CD14-positive monocyte (primary cell): ENCODE results near the gene SETSIP. TPM values are rescaled to one million over a fixed set of nuclear protein-coding genes. Genes with fewer than 3 reads are reported as not detected.

Experiments used
- DNase-seq, 3 donors: peaks; one replicate each; pipeline ENCODE4 v3.0.0-alpha.2; 2011 to 2022
- H2AFZ ChIP-seq: 2 replicates; pipeline ENCODE4 v1.6.0; 2012; ENCODE audit warnings: mild to moderate bottlenecking, low read depth, low read length, inconsistent platforms; ENCODE audit not compliant: insufficient read depth, poor library complexity, severe bottlenecking
- H3K27ac ChIP-seq, 2 donors: 1 replicate in 1 of 2; 2 replicates in 1 of 2; pipeline ENCODE4 v1.5.1; 2012 to 2013; ENCODE audit warnings: low read length in 2 of 2, control low read depth in 1 of 2, inconsistent platforms in 1 of 2, low read depth in 1 of 2, mild to moderate bottlenecking in 1 of 2
- H3K27me3 ChIP-seq, 2 donors: one replicate each; pipeline versions ENCODE4 v1.6.0 to v1.6.1; 2011 to 2013; ENCODE audit warnings: low read length in 2 of 2; ENCODE audit not compliant: control insufficient read depth in 2 of 2, insufficient read depth in 2 of 2
- H3K36me3 ChIP-seq, 2 donors: replicated peaks in 1 of 2; 1 replicate in 1 of 2; 2 replicates in 1 of 2; pipeline versions ENCODE4 v1.5.1 to v1.6.1; 2012 to 2013; ENCODE audit warnings: low read length in 2 of 2, control low read depth in 1 of 2, inconsistent platforms in 1 of 2, mild to moderate bottlenecking in 1 of 2; ENCODE audit not compliant: insufficient read depth in 2 of 2, control insufficient read depth in 1 of 2
- H3K4me1 ChIP-seq, 2 donors: 1 replicate in 1 of 2; 2 replicates in 1 of 2; pipeline versions ENCODE4 v1.5.1 to v1.6.1; 2012 to 2013; ENCODE audit warnings: low read length in 2 of 2, control low read depth in 1 of 2, inconsistent platforms in 1 of 2, mild to moderate bottlenecking in 1 of 2, moderate library complexity in 1 of 2; ENCODE audit not compliant: insufficient read depth in 2 of 2, control insufficient read depth in 1 of 2
- H3K4me2 ChIP-seq: replicated peaks from 2 replicates; pipeline ENCODE3; 2012; ENCODE audit warnings: low read length, moderate library complexity, mild to moderate bottlenecking; ENCODE audit not compliant: poor library complexity, severe bottlenecking; ENCODE audit errors: extremely low read depth
- H3K4me3 ChIP-seq, 3 experiments: fragments of 200-600 bp in 1 of 3; sonication (generic) in 1 of 3; replicated peaks in 1 of 3; 1 replicate in 2 of 3; 2 replicates in 1 of 3; pipeline ENCODE4 v1.5.1; 2011 to 2013; ENCODE audit warnings: low read length in 3 of 3, mild to moderate bottlenecking in 3 of 3, control low read depth in 2 of 3, low read depth in 2 of 3, inconsistent platforms in 1 of 3, moderate library complexity in 1 of 3
- H3K79me2 ChIP-seq: 2 replicates; pipeline ENCODE4 v1.6.0; 2012; ENCODE audit warnings: mild to moderate bottlenecking, control low read depth, inconsistent platforms, low read length, moderate library complexity; ENCODE audit not compliant: insufficient read depth
- H3K9ac ChIP-seq: 2 replicates; pipeline ENCODE4 v1.6.0; 2017; ENCODE audit warnings: low read length, mild to moderate bottlenecking; ENCODE audit not compliant: insufficient read depth, poor library complexity, severe bottlenecking
- H3K9me3 ChIP-seq, 2 donors: replicated peaks in 1 of 2; 1 replicate in 1 of 2; 2 replicates in 1 of 2; pipeline versions ENCODE4 v1.5.1 to v1.6.1; 2012 to 2013; ENCODE audit warnings: low read length in 2 of 2, control low read depth in 1 of 2; ENCODE audit not compliant: control insufficient read depth in 1 of 2, insufficient read depth in 1 of 2
- H4K20me1 ChIP-seq: 2 replicates; pipeline ENCODE4 v1.6.0; 2012; ENCODE audit warnings: mild to moderate bottlenecking, low read length, control low read depth, moderate library complexity; ENCODE audit not compliant: insufficient read depth
- H3K27ac Mint-ChIP-seq, 7 donors: one replicate each; pipeline ENCODE4 v1.8.0; 2020; ENCODE audit warnings: mild to moderate bottlenecking in 7 of 7, mixed read lengths in 7 of 7, moderate library complexity in 6 of 7, inconsistent platforms in 2 of 7
- H3K27me3 Mint-ChIP-seq, 3 donors: one replicate each; pipeline ENCODE4 v1.8.0; 2021 to 2022; ENCODE audit warnings: low read depth in 3 of 3, mild to moderate bottlenecking in 3 of 3, mixed read lengths in 3 of 3, moderate library complexity in 3 of 3, inconsistent platforms in 1 of 3
- H3K36me3 Mint-ChIP-seq, 2 donors: one replicate each; pipeline ENCODE4 v1.8.0; 2020; ENCODE audit warnings: mixed read lengths in 2 of 2, inconsistent platforms in 1 of 2, mild to moderate bottlenecking in 1 of 2
- H3K4me1 Mint-ChIP-seq: one replicate; pipeline ENCODE4 v1.8.0; 2020; ENCODE audit warnings: mild to moderate bottlenecking, mixed read lengths
- H3K4me3 Mint-ChIP-seq, 2 donors: one replicate each; pipeline ENCODE4 v1.8.0; 2020; ENCODE audit warnings: mild to moderate bottlenecking in 2 of 2, mixed read lengths in 2 of 2, moderate library complexity in 1 of 2
- H3K9me3 Mint-ChIP-seq, 7 donors: one replicate each; pipeline ENCODE4 v1.8.0; 2020 to 2022; ENCODE audit warnings: mixed read lengths in 7 of 7, mild to moderate bottlenecking in 6 of 7, moderate library complexity in 6 of 7, inconsistent platforms in 2 of 7
- WGBS: methylation state at CpG from one replicate; pipeline ENCODE4 v1.1.5; 2013; ENCODE audit warnings: missing lambda C conversion rate; ENCODE audit not compliant: insufficient coverage; 5-methylcytosine and 5-hydroxymethylcytosine counted together
- intact Hi-C, 2 donors: fragments of 100-400 bp; cut with micrococcal nuclease; formaldehyde crosslinking; loops; one replicate each; pipeline versions ENCODE4 v1.15.0 to v1.15.1; 2023
- polyA plus RNA-seq, 3 donors: library from polyadenylated mRNA; depleted of rRNA in 1 of 3; unstranded in 2 of 3; stranded (reverse) in 1 of 3; fragments of 300-500 nt in 2 of 3; fragments of >200 nt in 1 of 3; fragmentation: Illumina TruSeq in 2 of 3; gene quantifications; 1 replicate in 2 of 3; 2 replicates in 1 of 3; pipeline ENCODE4 v1.2.3, GENCODE V29; 2012 to 2021
- TF ChIP-seq, protein P1 (sequence below): fragments of 200-600 bp; IDR thresholded peaks from one replicate; pipeline ENCODE4 v1.8.0; 2022; ENCODE audit warnings: antibody characterized with exemption, mild to moderate bottlenecking

The SETSIP gene
- polyA plus RNA-seq, 3 donors: not detected

DNA sequence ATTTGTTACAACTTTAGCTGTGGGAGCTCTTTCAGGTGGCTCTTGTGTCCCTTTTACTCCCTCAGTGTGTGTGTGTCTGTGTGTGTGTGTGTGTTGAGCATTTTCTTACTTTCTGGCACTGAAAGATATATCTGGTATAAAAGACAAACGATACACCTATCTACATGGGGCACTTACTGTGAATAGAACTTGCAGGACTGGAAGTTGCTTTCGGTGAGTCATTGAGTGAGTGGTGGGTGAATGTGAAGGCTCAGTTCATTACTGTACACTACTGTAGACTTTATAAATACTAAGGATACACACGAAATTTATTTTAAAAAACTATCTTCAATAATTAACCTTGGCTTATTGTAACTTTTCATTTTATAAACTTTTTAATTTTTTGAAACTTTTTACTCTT lies 43.6 kb upstream of the SETSIP start:
- Histone ChIP-seq H3K79me2 (no peaks in the 10 kb centered on the region), H3K4me1 (no peaks in the 10 kb centered on the region), H3K27me3 (no peaks in the 10 kb centered on the region), H3K9ac (no peak overlapping the region), H3K9me3 (no peaks in the 10 kb centered on the region), H2AFZ (no peak overlapping the region), H3K4me2 (no peak overlapping the region), H3K36me3 (no peaks in the 10 kb centered on the region), H3K27ac (no peak overlapping the region), H4K20me1 (no peaks in the 10 kb centered on the region), H3K4me3 (no peak overlapping the region)
- no CpG with 5 or more reads among the region's 3 CpGs for WGBS
- Mint-ChIP-seq H3K4me1 (no peaks in the 10 kb centered on the region), H3K36me3 (no peaks in the 10 kb centered on the region), H3K4me3 (no peak overlapping the region), H3K27ac (no peak overlapping the region), H3K27me3 (no peaks in the 10 kb centered on the region), H3K9me3 (no peaks in the 10 kb centered on the region)
- no peak for DNase-seq
- TF ChIP-seq, protein P1, sequence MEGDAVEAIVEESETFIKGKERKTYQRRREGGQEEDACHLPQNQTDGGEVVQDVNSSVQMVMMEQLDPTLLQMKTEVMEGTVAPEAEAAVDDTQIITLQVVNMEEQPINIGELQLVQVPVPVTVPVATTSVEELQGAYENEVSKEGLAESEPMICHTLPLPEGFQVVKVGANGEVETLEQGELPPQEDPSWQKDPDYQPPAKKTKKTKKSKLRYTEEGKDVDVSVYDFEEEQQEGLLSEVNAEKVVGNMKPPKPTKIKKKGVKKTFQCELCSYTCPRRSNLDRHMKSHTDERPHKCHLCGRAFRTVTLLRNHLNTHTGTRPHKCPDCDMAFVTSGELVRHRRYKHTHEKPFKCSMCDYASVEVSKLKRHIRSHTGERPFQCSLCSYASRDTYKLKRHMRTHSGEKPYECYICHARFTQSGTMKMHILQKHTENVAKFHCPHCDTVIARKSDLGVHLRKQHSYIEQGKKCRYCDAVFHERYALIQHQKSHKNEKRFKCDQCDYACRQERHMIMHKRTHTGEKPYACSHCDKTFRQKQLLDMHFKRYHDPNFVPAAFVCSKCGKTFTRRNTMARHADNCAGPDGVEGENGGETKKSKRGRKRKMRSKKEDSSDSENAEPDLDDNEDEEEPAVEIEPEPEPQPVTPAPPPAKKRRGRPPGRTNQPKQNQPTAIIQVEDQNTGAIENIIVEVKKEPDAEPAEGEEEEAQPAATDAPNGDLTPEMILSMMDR: no peak
- intact Hi-C loops: no loop called here

DNA sequence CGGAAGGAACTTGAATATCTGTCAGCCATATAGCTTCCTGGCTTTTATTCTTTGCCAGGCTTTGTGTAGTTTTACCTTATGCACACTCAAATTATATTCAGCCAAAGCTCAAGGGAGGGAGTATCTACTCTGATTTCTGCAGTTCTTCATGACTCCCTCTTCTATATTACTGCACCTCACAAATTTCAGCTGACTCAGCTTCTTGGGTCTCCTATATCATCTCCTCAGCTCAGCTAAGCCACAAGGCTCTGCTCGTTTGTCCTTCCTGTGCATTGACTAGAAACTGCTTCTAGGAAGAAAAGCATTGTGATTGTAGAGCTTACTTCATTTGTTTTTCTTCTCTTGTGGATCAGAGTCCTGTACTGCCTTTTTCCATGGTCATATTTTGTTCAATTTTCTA lies 42.3 kb upstream of the SETSIP start:
- Histone ChIP-seq H2AFZ (no peak overlapping the region), H3K4me3 (no peak overlapping the region), H3K9me3 (no peaks in the 10 kb centered on the region), H3K79me2 (no peaks in the 10 kb centered on the region), H3K27me3 (no peaks in the 10 kb centered on the region), H3K4me2 (no peak overlapping the region), H4K20me1 (no peaks in the 10 kb centered on the region), H3K36me3 (no peaks in the 10 kb centered on the region), H3K9ac (no peak overlapping the region), H3K4me1 (no peaks in the 10 kb centered on the region), H3K27ac (no peak overlapping the region)
- intact Hi-C loops: no loop called here
- TF ChIP-seq, protein P1: no peak
- no peaks in the 10 kb centered on the region for H3K4me1 Mint-ChIP-seq
- no peak overlapping the region for H3K4me3 Mint-ChIP-seq
- no peaks in the 10 kb centered on the region for H3K36me3 Mint-ChIP-seq
- no peaks in the 10 kb centered on the region for H3K9me3 Mint-ChIP-seq
- no peaks in the 10 kb centered on the region for H3K27me3 Mint-ChIP-seq
- 29% methylated on average over 1 of the region's 2 CpGs for WGBS
- DNase-seq: no peak
- no peak overlapping the region for H3K27ac Mint-ChIP-seq
